SK-N-SH (cell line): ENCODE results near the gene ESYT1. TPM values are rescaled to one million over a fixed set of nuclear protein-coding genes. Genes with fewer than 3 reads are reported as not detected.

ENCODE experiments used
- CTCF ChIA-PET: fragments of 300-600, 350-600 bp; formaldehyde crosslinking; extraction: SDS; loops from one replicate; lab custom pipeline; 2021; lab: Yijun Ruan, JAX
- POLR2A ChIA-PET: fragments of 350-600 bp; sonication (Branson Sonifier 250); formaldehyde crosslinking; extraction: SDS; loops from one replicate; lab custom pipeline; 2020; ENCODE audit warnings: antibody characterized with exemption, inconsistent platforms; lab: Yijun Ruan, JAX
- DNase-seq: peaks from one replicate; pipeline ENCODE4 v3.0.0; 2012
- H2AFZ ChIP-seq: fragments of 200-600 bp; sonication (generic); 2 replicates; pipeline ENCODE4 v1.8.1; 2016; ENCODE audit warnings: antibody characterized with exemption, mild to moderate bottlenecking, low read depth
- H3F3A ChIP-seq: fragments of 200-600 bp; sonication (generic); replicated peaks from 2 replicates; pipeline ENCODE3; 2016; ENCODE audit warnings: antibody characterized with exemption, mild to moderate bottlenecking; ENCODE audit not compliant: insufficient read depth
- H3K27ac ChIP-seq, 2 experiments: fragments of 200-500 bp in 1 of 2; fragments of 200-600 bp in 1 of 2; sonication (Bioruptor generic) in 1 of 2; sonication (generic), shearing (Covaris generic) in 1 of 2; 2 replicates each; pipeline versions ENCODE4 v1.5.1 to v1.6.1; 2014 to 2016; ENCODE audit warnings: low read depth in 2 of 2, inconsistent platforms in 1 of 2, low read length in 1 of 2, mild to moderate bottlenecking in 1 of 2, mixed read lengths in 1 of 2
- H3K27me3 ChIP-seq: fragments of 200-600 bp; sonication (generic), shearing (Covaris generic); 2 replicates; pipeline ENCODE4 v1.6.1; 2016; ENCODE audit warnings: mixed run types; ENCODE audit not compliant: insufficient read depth
- H3K36me3 ChIP-seq, 2 experiments: fragments of 200-500 bp in 1 of 2; fragments of 200-600 bp in 1 of 2; sonication (Bioruptor generic) in 1 of 2; sonication (generic) in 1 of 2; replicated peaks in 1 of 2; 2 replicates each; pipeline versions ENCODE3 to v1.5.1; 2014 to 2016; ENCODE audit warnings: low read length in 1 of 2, mild to moderate bottlenecking in 1 of 2; ENCODE audit not compliant: insufficient read depth in 2 of 2, control insufficient read depth in 1 of 2
- H3K4me1 ChIP-seq, 2 experiments: fragments of 200-500 bp in 1 of 2; fragments of 200-600 bp in 1 of 2; sonication (Bioruptor generic) in 1 of 2; sonication (generic), shearing (Covaris generic) in 1 of 2; 2 replicates each; pipeline versions ENCODE4 v1.5.1 to v1.6.1; 2014 to 2016; ENCODE audit warnings: low read depth in 1 of 2, low read length in 1 of 2, mixed run types in 1 of 2; ENCODE audit not compliant: insufficient read depth in 2 of 2, control insufficient read depth in 1 of 2
- H3K4me2 ChIP-seq: fragments of 200-600 bp; sonication (generic), shearing (Covaris generic); 2 replicates; pipeline ENCODE4 v1.6.1; 2017; ENCODE audit warnings: mixed run types
- H3K4me3 ChIP-seq, 2 experiments: fragments of 200-500 bp in 1 of 2; fragments of 200-600 bp in 1 of 2; sonication (Bioruptor generic) in 1 of 2; sonication (generic), shearing (Covaris generic) in 1 of 2; 2 replicates each; pipeline versions ENCODE4 v1.5.1 to v1.8.1; 2014 to 2016; ENCODE audit warnings: low read depth in 2 of 2, inconsistent platforms in 1 of 2, low read length in 1 of 2, mild to moderate bottlenecking in 1 of 2, mixed read lengths in 1 of 2, moderate library complexity in 1 of 2
- H3K79me2 ChIP-seq: fragments of 200-600 bp; sonication (generic); 2 replicates; pipeline ENCODE4 v1.8.1; 2017; ENCODE audit warnings: mild to moderate bottlenecking; ENCODE audit not compliant: insufficient read depth
- H3K9ac ChIP-seq: fragments of 200-600 bp; sonication (generic); 2 replicates; pipeline ENCODE4 v1.6.1; 2017; ENCODE audit warnings: mixed run types
- H3K9me2 ChIP-seq: fragments of 200-600 bp; sonication (generic); 2 replicates; pipeline ENCODE4 v1.6.1; 2017; ENCODE audit warnings: mixed run types
- H3K9me3 ChIP-seq: fragments of 200-600 bp; sonication (generic); 2 replicates; pipeline ENCODE4 v1.6.1; 2017; ENCODE audit warnings: mixed run types, mild to moderate bottlenecking, moderate library complexity
- H4K20me1 ChIP-seq: fragments of 200-600 bp; sonication (generic); 2 replicates; pipeline ENCODE4 v1.6.1; 2017; ENCODE audit warnings: mild to moderate bottlenecking, mixed run types; ENCODE audit not compliant: insufficient read depth
- CHD2 ChIP-seq: fragments of 150-350 bp; IDR thresholded peaks from 2 replicates; pipeline ENCODE4 v1.6.1; 2018; ENCODE audit warnings: low read length; ENCODE audit not compliant: partially characterized antibody
- EP300 ChIP-seq, 2 experiments: IDR thresholded peaks; 2 replicates each; pipeline versions ENCODE4 v1.4.0 to v1.6.1; 2012; ENCODE audit warnings: borderline replicate concordance in 1 of 2, low read depth in 1 of 2, low read length in 1 of 2
- FOSL2 ChIP-seq: IDR thresholded peaks from 2 replicates; pipeline ENCODE4 v1.4.0; 2012; ENCODE audit warnings: low read depth, mild to moderate bottlenecking, moderate library complexity, borderline replicate concordance
- FOXJ3 ChIP-seq: sonication (generic); formaldehyde crosslinking; IDR thresholded peaks from 2 replicates; pipeline ENCODE4 v1.5.1; 2020; ENCODE audit warnings: mild to moderate bottlenecking, missing genetic modification reagents
- FOXM1 ChIP-seq: IDR thresholded peaks from 2 replicates; pipeline ENCODE4 v1.4.0; 2012; ENCODE audit warnings: low read depth, mild to moderate bottlenecking
- GABPA ChIP-seq: IDR thresholded peaks from 2 replicates; pipeline ENCODE4 v1.4.0; 2012; ENCODE audit warnings: low read depth, mild to moderate bottlenecking
- GATA2 ChIP-seq: sonication (generic); formaldehyde crosslinking; IDR thresholded peaks from 2 replicates; pipeline ENCODE4 v1.5.0; 2020; ENCODE audit warnings: mild to moderate bottlenecking, missing genetic modification reagents
- NFIC ChIP-seq: IDR thresholded peaks from 2 replicates; pipeline ENCODE4 v1.4.0; 2012; ENCODE audit warnings: borderline replicate concordance
- NRF1 ChIP-seq: IDR thresholded peaks from 2 replicates; pipeline ENCODE4 v1.6.1; 2012; ENCODE audit warnings: low read depth, mild to moderate bottlenecking, low read length
- POLR2AphosphoS5 ChIP-seq: IDR thresholded peaks from 2 replicates; pipeline ENCODE4 v1.6.1; 2012; ENCODE audit warnings: low read depth, low read length
- RAD21 ChIP-seq: IDR thresholded peaks from 2 replicates; pipeline ENCODE4 v1.6.1; 2012; ENCODE audit warnings: mild to moderate bottlenecking, low read length
- RCOR1 ChIP-seq: fragments of 150-350 bp; IDR thresholded peaks from 2 replicates; pipeline ENCODE4 v1.6.1; 2017; ENCODE audit warnings: antibody characterized with exemption, low read length
- SIN3A ChIP-seq: IDR thresholded peaks from 2 replicates; pipeline ENCODE4 v1.6.1; 2012; ENCODE audit warnings: low read depth, mild to moderate bottlenecking, low read length, moderate library complexity, borderline replicate concordance
- TAF1 ChIP-seq: IDR thresholded peaks from 2 replicates; pipeline ENCODE4 v1.6.1; 2012; ENCODE audit warnings: low read depth, mild to moderate bottlenecking, low read length, moderate library complexity, borderline replicate concordance
- TCF12 ChIP-seq: IDR thresholded peaks from 2 replicates; pipeline ENCODE4 v1.4.0; 2012
- YY1 ChIP-seq: IDR thresholded peaks from 2 replicates; pipeline ENCODE4 v1.4.0; 2012; ENCODE audit warnings: low read depth, mild to moderate bottlenecking
- WGBS: methylation state at CpG from one replicate; pipeline ENCODE4 v1.1.6; 2017; ENCODE audit warnings: low lambda C conversion rate; 5-methylcytosine and 5-hydroxymethylcytosine counted together
- polyA plus RNA-seq, 3 experiments: library from polyadenylated mRNA; depleted of rRNA; stranded (reverse); fragments of >200 nt; gene quantifications; 2 replicates each; pipeline ENCODE4 v1.2.3, GENCODE V29; 2012
- TF ChIP-seq, protein P1 (sequence below): fragments of 150-350 bp; IDR thresholded peaks from 2 replicates; pipeline ENCODE4 v1.6.1; 2017; ENCODE audit warnings: antibody characterized with exemption, low read length, low read depth, borderline replicate concordance
- TF ChIP-seq, protein P2 (sequence below): IDR thresholded peaks from 2 replicates; pipeline ENCODE4; 2012
- TF ChIP-seq, protein P3 (sequence below): fragments of 200-600 bp; sonication (generic); IDR thresholded peaks from 2 replicates; pipeline ENCODE4 v1.6.1; 2017; ENCODE audit warnings: antibody characterized with exemption, mild to moderate bottlenecking, moderate library complexity
- TF ChIP-seq, protein P4 (sequence below): IDR thresholded peaks from 2 replicates; pipeline ENCODE4 v1.6.1; 2012; ENCODE audit warnings: mild to moderate bottlenecking, low read depth, low read length, moderate library complexity

Gene ESYT1
- polyA plus RNA-seq, 1 of the 3 experiments (the other 2 are of a cell fraction): 132 TPM

DNA sequence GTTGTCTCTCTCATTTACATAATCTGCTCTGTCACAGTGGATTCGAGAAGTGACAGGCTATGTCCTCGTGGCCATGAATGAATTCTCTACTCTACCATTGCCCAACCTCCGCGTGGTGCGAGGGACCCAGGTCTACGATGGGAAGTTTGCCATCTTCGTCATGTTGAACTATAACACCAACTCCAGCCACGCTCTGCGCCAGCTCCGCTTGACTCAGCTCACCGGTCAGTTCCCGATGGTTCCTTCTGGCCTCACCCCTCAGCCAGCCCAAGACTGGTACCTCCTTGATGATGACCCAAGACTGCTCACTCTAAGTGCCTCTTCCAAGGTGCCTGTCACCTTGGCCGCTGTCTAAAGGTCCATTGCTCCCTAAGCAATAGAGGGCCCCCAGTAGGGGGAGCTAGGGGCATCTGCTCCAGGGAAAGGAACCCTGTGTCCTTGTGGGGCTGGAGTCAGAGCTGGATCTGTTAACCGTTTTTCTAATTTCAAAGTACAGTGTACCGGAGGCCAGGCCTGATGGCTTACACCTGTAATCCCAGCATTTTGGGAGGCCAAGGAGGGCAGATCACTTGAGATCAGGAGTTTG is 43.0 kb upstream of the ESYT1 start:
- H3K27ac ChIP-seq: no peak overlapping the region
- TF ChIP-seq, protein P1, sequence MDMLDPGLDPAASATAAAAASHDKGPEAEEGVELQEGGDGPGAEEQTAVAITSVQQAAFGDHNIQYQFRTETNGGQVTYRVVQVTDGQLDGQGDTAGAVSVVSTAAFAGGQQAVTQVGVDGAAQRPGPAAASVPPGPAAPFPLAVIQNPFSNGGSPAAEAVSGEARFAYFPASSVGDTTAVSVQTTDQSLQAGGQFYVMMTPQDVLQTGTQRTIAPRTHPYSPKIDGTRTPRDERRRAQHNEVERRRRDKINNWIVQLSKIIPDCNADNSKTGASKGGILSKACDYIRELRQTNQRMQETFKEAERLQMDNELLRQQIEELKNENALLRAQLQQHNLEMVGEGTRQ: no peak
- TF ChIP-seq GATA2 (CRISPR knock-in tag) (no peak), YY1 (no peak), EP300 (IDR thresholded peaks at IDR 0.05; ENCODE audit: borderline replicate concordance in 1 of 2, low read depth in 1 of 2, low read length in 1 of 2) (no peak), RCOR1 (no peak), FOXJ3 (CRISPR knock-in tag) (no peak), TAF1 (no peak), NFIC (no peak), GABPA (no peak), FOSL2 (no peak), RAD21 (0 out of 2 replicates have a peak, but pooled peaks have one; percentile 9)
- TF ChIP-seq, protein P2, sequence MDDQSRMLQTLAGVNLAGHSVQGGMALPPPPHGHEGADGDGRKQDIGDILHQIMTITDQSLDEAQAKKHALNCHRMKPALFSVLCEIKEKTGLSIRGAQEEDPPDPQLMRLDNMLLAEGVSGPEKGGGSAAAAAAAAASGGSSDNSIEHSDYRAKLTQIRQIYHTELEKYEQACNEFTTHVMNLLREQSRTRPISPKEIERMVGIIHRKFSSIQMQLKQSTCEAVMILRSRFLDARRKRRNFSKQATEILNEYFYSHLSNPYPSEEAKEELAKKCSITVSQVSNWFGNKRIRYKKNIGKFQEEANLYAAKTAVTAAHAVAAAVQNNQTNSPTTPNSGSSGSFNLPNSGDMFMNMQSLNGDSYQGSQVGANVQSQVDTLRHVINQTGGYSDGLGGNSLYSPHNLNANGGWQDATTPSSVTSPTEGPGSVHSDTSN: no peak
- TF ChIP-seq, protein P3, sequence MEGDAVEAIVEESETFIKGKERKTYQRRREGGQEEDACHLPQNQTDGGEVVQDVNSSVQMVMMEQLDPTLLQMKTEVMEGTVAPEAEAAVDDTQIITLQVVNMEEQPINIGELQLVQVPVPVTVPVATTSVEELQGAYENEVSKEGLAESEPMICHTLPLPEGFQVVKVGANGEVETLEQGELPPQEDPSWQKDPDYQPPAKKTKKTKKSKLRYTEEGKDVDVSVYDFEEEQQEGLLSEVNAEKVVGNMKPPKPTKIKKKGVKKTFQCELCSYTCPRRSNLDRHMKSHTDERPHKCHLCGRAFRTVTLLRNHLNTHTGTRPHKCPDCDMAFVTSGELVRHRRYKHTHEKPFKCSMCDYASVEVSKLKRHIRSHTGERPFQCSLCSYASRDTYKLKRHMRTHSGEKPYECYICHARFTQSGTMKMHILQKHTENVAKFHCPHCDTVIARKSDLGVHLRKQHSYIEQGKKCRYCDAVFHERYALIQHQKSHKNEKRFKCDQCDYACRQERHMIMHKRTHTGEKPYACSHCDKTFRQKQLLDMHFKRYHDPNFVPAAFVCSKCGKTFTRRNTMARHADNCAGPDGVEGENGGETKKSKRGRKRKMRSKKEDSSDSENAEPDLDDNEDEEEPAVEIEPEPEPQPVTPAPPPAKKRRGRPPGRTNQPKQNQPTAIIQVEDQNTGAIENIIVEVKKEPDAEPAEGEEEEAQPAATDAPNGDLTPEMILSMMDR: peak; percentile 43
- no peaks in the 10 kb centered on the region for H3F3A ChIP-seq
- no peaks in the 10 kb centered on the region for H3K9me2 ChIP-seq
- H3K27me3 ChIP-seq: no peaks in the 10 kb centered on the region
- H3K4me1 ChIP-seq: peaks cover 0 to 3% of the 10 kb centered on the region in 2 experiments; a peak in 1 of 4 replicates
- H4K20me1 ChIP-seq: no peaks in the 10 kb centered on the region
- H3K4me3 ChIP-seq: no peak overlapping the region
- no peak for DNase-seq
- H3K4me2 ChIP-seq: no peak overlapping the region
- no peaks in the 10 kb centered on the region for H3K79me2 ChIP-seq
- no peaks in the 10 kb centered on the region for H3K9me3 ChIP-seq
- ChIA-PET POLR2A (no interaction called here), CTCF (interaction anchor here (0.7 to 2.8 kb wide), 3 partner anchors 11 to 20 kb away, joined by 4 to 7 read pairs (median 4); partner anchors contain the start of gene PA2G4)
- 85% methylated on average over 15 of the region's 15 CpGs for WGBS
- H3K36me3 ChIP-seq: no peaks in the 10 kb centered on the region
- H2AFZ ChIP-seq: no peak overlapping the region
- H3K9ac ChIP-seq: no peak overlapping the region

DNA sequence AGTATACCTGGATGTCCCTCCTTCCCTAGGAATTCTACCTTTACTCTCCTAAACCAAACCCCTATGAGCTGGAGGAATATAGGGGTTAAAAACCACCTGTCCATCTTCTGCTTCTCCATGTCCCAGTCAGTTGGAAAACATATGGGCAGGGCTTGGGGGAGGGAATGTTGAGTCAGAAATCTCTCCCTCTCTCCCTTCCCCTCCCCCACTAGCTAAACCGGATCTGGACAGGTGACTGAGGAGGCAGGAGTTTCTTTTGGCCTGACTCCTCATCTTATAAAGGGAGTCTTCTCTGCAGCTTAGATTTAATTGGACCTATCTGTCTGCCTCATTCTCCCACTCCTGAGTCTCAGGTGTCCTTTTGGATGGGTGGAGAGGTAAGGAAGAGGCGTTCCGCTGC is 42.0 kb upstream of the ESYT1 start:
- Histone ChIP-seq H3K4me3 (no peak overlapping the region), H3K4me1 (no peaks in the 10 kb centered on the region), H3K27me3 (no peaks in the 10 kb centered on the region), H4K20me1 (no peaks in the 10 kb centered on the region), H3F3A (no peaks in the 10 kb centered on the region), H3K9me2 (no peaks in the 10 kb centered on the region), H3K9me3 (no peaks in the 10 kb centered on the region), H2AFZ (no peak overlapping the region), H3K36me3 (no peaks in the 10 kb centered on the region), H3K9ac (no peak overlapping the region), H3K27ac (no peak overlapping the region), H3K4me2 (no peak overlapping the region), H3K79me2 (no peaks in the 10 kb centered on the region)
- ChIA-PET CTCF (interaction anchor here (1.6 to 2.8 kb wide), 2 partner anchors 10 to 19 kb away, joined by 4 to 7 read pairs; partner anchors contain the start of gene PA2G4), POLR2A (no interaction called here)
- 95% methylated on average over 3 of the region's 3 CpGs for WGBS
- no peak for TF ChIP-seq GATA2 (CRISPR knock-in tag)
- TF ChIP-seq FOXM1: no peak
- TF ChIP-seq YY1: no peak
- TF ChIP-seq, protein P4, sequence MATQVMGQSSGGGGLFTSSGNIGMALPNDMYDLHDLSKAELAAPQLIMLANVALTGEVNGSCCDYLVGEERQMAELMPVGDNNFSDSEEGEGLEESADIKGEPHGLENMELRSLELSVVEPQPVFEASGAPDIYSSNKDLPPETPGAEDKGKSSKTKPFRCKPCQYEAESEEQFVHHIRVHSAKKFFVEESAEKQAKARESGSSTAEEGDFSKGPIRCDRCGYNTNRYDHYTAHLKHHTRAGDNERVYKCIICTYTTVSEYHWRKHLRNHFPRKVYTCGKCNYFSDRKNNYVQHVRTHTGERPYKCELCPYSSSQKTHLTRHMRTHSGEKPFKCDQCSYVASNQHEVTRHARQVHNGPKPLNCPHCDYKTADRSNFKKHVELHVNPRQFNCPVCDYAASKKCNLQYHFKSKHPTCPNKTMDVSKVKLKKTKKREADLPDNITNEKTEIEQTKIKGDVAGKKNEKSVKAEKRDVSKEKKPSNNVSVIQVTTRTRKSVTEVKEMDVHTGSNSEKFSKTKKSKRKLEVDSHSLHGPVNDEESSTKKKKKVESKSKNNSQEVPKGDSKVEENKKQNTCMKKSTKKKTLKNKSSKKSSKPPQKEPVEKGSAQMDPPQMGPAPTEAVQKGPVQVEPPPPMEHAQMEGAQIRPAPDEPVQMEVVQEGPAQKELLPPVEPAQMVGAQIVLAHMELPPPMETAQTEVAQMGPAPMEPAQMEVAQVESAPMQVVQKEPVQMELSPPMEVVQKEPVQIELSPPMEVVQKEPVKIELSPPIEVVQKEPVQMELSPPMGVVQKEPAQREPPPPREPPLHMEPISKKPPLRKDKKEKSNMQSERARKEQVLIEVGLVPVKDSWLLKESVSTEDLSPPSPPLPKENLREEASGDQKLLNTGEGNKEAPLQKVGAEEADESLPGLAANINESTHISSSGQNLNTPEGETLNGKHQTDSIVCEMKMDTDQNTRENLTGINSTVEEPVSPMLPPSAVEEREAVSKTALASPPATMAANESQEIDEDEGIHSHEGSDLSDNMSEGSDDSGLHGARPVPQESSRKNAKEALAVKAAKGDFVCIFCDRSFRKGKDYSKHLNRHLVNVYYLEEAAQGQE: no peak
- no peak for TF ChIP-seq POLR2AphosphoS5
- no peak for TF ChIP-seq SIN3A
- TF ChIP-seq CHD2: no peak
- TF ChIP-seq NRF1: no peak
- TF ChIP-seq, protein P2: no peak
- no peak for TF ChIP-seq TCF12
- DNase-seq: no peak
